H1 (cell line): ENCODE results near the gene HMGB4. TPM values are rescaled to one million over a fixed set of nuclear protein-coding genes. Genes with fewer than 3 reads are reported as not detected.

Experiments
- CHD1 ChIP-seq: IDR thresholded peaks from 2 replicates; pipeline ENCODE4 v1.6.1; 2012; ENCODE audit warnings: low read depth, low read length, improper control_type of control experiment
- CTCF ChIP-seq, 3 experiments: IDR thresholded peaks; 1 replicate in 2 of 3; 2 replicates in 1 of 3; pipeline versions ENCODE4 v1.5.1 to v1.6.1; 2011; ENCODE audit warnings: low read length in 3 of 3, mild to moderate bottlenecking in 3 of 3, inconsistent platforms in 2 of 3, low read depth in 1 of 3, moderate library complexity in 1 of 3; ENCODE audit not compliant: insufficient read depth in 1 of 3; ENCODE audit errors: control extremely low read depth in 1 of 3
- EGR1 ChIP-seq: IDR thresholded peaks from 2 replicates; pipeline ENCODE4 v1.6.1; 2011; ENCODE audit warnings: low read depth, low read length, borderline replicate concordance
- GTF2F1 ChIP-seq: IDR thresholded peaks from 2 replicates; pipeline ENCODE4 v1.6.1; 2012; ENCODE audit warnings: low read depth, low read length, improper control_type of control experiment, borderline replicate concordance
- HDAC2 ChIP-seq, 2 experiments: fragments of 300-600 bp in 1 of 2; sonication (generic) in 1 of 2; IDR thresholded peaks; 2 replicates each; pipeline ENCODE4 v1.6.1; 2011 to 2012; ENCODE audit warnings: low read depth in 2 of 2, low read length in 2 of 2, mild to moderate bottlenecking in 2 of 2, moderate library complexity in 2 of 2, borderline replicate concordance in 1 of 2, inconsistent platforms in 1 of 2
- HDAC6 ChIP-seq: IDR thresholded peaks from one replicate; pipeline ENCODE4 v1.7.1; 2012; ENCODE audit warnings: low read depth, mild to moderate bottlenecking, inconsistent platforms, low read length, moderate library complexity
- RBBP5 ChIP-seq: IDR thresholded peaks from 2 replicates; pipeline ENCODE4 v1.7.1; 2012; ENCODE audit warnings: low read depth, mild to moderate bottlenecking, inconsistent platforms, low read length, moderate library complexity, borderline replicate concordance
- TAF7 ChIP-seq: optimal IDR thresholded peaks from 2 replicates; pipeline ENCODE3; 2011; ENCODE audit warnings: low read depth, mild to moderate bottlenecking, inconsistent platforms, low read length, moderate library complexity, borderline replicate concordance
- YY1 ChIP-seq: IDR thresholded peaks from 2 replicates; pipeline ENCODE4 v1.6.1; 2011; ENCODE audit warnings: low read depth, mild to moderate bottlenecking, low read length
- polyA plus RNA-seq, 7 experiments: library from polyadenylated mRNA; depleted of rRNA in 3 of 7; stranded (reverse) in 5 of 7; unstranded in 2 of 7; fragments of >200 nt in 5 of 7; fragments of 200-250 nt in 2 of 7; gene quantifications; 1 replicate in 5 of 7; 2 replicates in 1 of 7; 4 replicates in 1 of 7; pipeline versions ENCODE4 v1.2.1 to v1.2.3, GENCODE V29; 2011 to 2013; ENCODE audit warnings: missing spikeins in 2 of 7, mixed read lengths in 2 of 7
- total RNA-seq: library from RNA; stranded (reverse); fragmentation: NEBNext Ultra II Directional; extraction: Animal tissue kit (Norgen Biotek cat#: 25700); gene quantifications from 2 replicates; pipeline ENCODE4 v1.2.1, GENCODE V29; 2021

HMGB4 gene
- total and polyA plus RNA-seq, 2 of the 8 experiments (the other 6 are each of a cell fraction or from before 2014, with no cell fraction given): not detected

- TF ChIP-seq HDAC2 (IDR thresholded peaks at IDR 0.05; ENCODE audit: borderline replicate concordance in 1 of 2, low read depth in 2 of 2, low read length in 2 of 2) (no peak), GTF2F1 (no peak), RBBP5 (no peak), HDAC6 (no peak), YY1 (no peak), TAF7 (no peak), CHD1 (no peak), CTCF (IDR thresholded peaks at IDR 0.05; ENCODE audit: control extremely low read depth in 1 of 3, insufficient read depth in 1 of 3, low read depth in 1 of 3, low read length in 3 of 3) (no peak), EGR1 (no peak)
These were observed 26.2 kb upstream of the HMGB4 start (continued) for GRCh38 chr1:33837635-33838034.
